H1 (cell line): ENCODE results near the gene TSPAN16.
"Not testable (repeated sequence)": the region's sequence is repeated elsewhere in the genome, so short reads cannot be mapped to it uniquely, and the experiment has no call there.

ENCODE experiments used
- CREB1 ChIP-seq: IDR thresholded peaks from 2 replicates; pipeline ENCODE4 v1.6.1; 2012; ENCODE audit warnings: inconsistent platforms
- EP300 ChIP-seq, 2 experiments: IDR thresholded peaks; 1 replicate in 1 of 2; 2 replicates in 1 of 2; pipeline ENCODE4 v1.6.1; 2011 to 2012; ENCODE audit warnings: low read depth in 2 of 2, low read length in 2 of 2, mild to moderate bottlenecking in 2 of 2, borderline replicate concordance in 1 of 2, inconsistent platforms in 1 of 2, moderate library complexity in 1 of 2
- POLR2A ChIP-seq, 2 experiments: IDR thresholded peaks; 1 replicate in 1 of 2; 2 replicates in 1 of 2; pipeline ENCODE4 v1.6.1; 2011; ENCODE audit warnings: low read depth in 2 of 2, low read length in 2 of 2, mild to moderate bottlenecking in 2 of 2; ENCODE audit errors: control extremely low read depth in 1 of 2
- POLR2AphosphoS5 ChIP-seq: IDR thresholded peaks from 2 replicates; pipeline ENCODE4 v1.6.1; 2011; ENCODE audit warnings: low read depth, low read length
- RXRA ChIP-seq: IDR thresholded peaks from 2 replicates; pipeline ENCODE4 v1.6.1; 2011; ENCODE audit warnings: low read depth, mild to moderate bottlenecking, low read length, moderate library complexity; ENCODE audit not compliant: insufficient read depth
- TF ChIP-seq, protein P1 (sequence below): IDR thresholded peaks from 2 replicates; pipeline ENCODE4 v1.6.1; 2011; ENCODE audit warnings: low read depth, mild to moderate bottlenecking, low read length; ENCODE audit not compliant: insufficient read depth
- TF ChIP-seq, protein P2 (sequence below), 3 experiments: IDR thresholded peaks; 1 replicate in 2 of 3; 2 replicates in 1 of 3; pipeline versions ENCODE4 v1.5.1 to v1.6.1; 2011; ENCODE audit warnings: low read length in 3 of 3, mild to moderate bottlenecking in 3 of 3, inconsistent platforms in 2 of 3, low read depth in 1 of 3, moderate library complexity in 1 of 3; ENCODE audit not compliant: insufficient read depth in 1 of 3; ENCODE audit errors: control extremely low read depth in 1 of 3

DNA sequence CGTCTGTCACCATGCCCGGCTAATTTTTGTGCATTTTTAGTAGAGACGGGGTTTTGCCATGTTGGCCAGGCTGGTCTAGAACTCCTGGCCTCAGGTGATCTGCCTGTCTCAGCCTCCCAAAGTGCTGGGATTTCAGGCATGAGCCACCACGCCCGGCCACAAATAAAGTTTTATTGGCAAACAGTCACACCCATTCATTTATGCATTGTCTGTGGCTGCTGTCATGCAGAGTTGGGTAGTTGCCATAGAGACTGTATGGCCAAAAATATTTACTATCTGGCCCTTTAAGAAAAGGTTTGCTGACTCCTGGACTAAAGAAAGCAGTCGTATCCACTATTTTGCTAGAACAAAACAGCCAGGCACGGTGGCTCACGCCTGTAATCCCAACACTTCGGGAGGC, 37.9 kb downstream of the TSPAN16 start:
- TF ChIP-seq POLR2AphosphoS5; EP300 (IDR thresholded peaks at IDR 0.05; ENCODE audit: borderline replicate concordance in 1 of 2, low read depth in 2 of 2, low read length in 2 of 2); POLR2A (IDR thresholded peaks at IDR 0.05; ENCODE audit: control extremely low read depth in 1 of 2, low read depth in 2 of 2, low read length in 2 of 2); CREB1; RXRA: not testable (repeated sequence)
- TF ChIP-seq, protein P1, sequence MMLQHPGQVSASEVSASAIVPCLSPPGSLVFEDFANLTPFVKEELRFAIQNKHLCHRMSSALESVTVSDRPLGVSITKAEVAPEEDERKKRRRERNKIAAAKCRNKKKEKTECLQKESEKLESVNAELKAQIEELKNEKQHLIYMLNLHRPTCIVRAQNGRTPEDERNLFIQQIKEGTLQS, result not testable (repeated sequence)
- TF ChIP-seq, protein P2, sequence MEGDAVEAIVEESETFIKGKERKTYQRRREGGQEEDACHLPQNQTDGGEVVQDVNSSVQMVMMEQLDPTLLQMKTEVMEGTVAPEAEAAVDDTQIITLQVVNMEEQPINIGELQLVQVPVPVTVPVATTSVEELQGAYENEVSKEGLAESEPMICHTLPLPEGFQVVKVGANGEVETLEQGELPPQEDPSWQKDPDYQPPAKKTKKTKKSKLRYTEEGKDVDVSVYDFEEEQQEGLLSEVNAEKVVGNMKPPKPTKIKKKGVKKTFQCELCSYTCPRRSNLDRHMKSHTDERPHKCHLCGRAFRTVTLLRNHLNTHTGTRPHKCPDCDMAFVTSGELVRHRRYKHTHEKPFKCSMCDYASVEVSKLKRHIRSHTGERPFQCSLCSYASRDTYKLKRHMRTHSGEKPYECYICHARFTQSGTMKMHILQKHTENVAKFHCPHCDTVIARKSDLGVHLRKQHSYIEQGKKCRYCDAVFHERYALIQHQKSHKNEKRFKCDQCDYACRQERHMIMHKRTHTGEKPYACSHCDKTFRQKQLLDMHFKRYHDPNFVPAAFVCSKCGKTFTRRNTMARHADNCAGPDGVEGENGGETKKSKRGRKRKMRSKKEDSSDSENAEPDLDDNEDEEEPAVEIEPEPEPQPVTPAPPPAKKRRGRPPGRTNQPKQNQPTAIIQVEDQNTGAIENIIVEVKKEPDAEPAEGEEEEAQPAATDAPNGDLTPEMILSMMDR (IDR thresholded peaks at IDR 0.05; ENCODE audit: control extremely low read depth in 1 of 3, insufficient read depth in 1 of 3, low read depth in 1 of 3, low read length in 3 of 3), result not testable (repeated sequence)
